Measurements from ENCODE around the gene NKIRAS2.

The NKIRAS2 gene

DNA sequence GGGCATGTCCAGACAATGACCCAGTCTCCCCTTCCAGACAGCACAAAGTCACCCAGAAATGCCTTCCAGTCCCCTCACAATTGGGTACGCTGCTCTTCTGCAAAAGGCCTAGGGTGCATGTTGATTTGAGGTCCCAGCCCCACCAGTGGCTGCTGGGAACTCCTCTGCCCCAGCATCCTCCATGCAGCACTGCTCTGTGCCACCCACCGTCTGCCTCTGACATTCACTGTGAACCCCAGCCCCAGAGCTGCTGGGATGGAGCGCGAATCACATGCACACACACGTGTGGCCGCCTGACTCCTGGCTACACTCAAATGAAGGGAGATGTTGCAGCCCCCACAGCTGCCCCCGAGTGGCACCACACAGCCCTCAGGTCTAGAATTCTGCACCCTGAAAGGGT, 31.8 kb downstream of the NKIRAS2 start:
- H3K27me3 ChIP-seq (ENCODE audit: control insufficient read depth, insufficient read depth, low read length): peaks cover 10% of the 10 kb centered on the region
- peaks cover 2% of the 10 kb centered on the region for H3K4me1 ChIP-seq (ENCODE audit: control insufficient read depth, insufficient read depth, low read length)
- H3K36me3 ChIP-seq (ENCODE audit: control insufficient read depth, insufficient read depth, low read length): no peaks in the 10 kb centered on the region
- H3K9ac ChIP-seq (ENCODE audit: low read depth, low read length): no peak overlapping the region
- H3K4me3 ChIP-seq (ENCODE audit: low read depth, low read length): peak overlapping the region; percentile 72
- H3K9me3 ChIP-seq (ENCODE audit: control insufficient read depth, insufficient read depth, low read length): no peaks in the 10 kb centered on the region

DNA sequence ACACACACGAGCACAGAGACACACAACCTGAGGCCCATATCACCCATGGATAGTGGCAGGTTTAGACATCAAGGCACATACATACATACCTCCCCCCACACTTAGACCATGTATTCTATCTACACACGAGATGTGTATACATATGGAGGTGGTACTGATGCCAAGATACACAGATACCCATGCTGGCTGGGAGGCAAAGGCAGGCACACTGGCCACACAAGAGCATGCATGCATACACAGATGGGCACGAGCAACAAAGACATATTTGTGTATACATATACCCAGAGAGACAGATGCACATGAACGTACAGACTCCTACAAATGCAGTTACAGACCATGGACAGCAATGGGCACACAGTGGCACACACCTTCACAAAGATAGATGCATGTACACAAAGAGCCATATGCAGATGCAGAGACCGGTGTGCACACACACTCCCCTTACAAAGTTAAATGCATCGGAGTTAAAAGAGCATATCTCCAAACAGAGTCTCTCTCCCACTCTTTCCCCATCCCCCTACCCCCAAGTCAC, 32.5 kb downstream of the NKIRAS2 start:
- Histone ChIP-seq H3K9me3 (ENCODE audit: control insufficient read depth, insufficient read depth, low read length) (no peaks in the 10 kb centered on the region), H3K9ac (ENCODE audit: low read depth, low read length) (no peak overlapping the region), H3K4me1 (ENCODE audit: control insufficient read depth, insufficient read depth, low read length) (peaks cover 4% of the 10 kb centered on the region), H3K27me3 (ENCODE audit: control insufficient read depth, insufficient read depth, low read length) (peaks cover 10% of the 10 kb centered on the region), H3K4me3 (ENCODE audit: low read depth, low read length) (no peak overlapping the region), H3K36me3 (ENCODE audit: control insufficient read depth, insufficient read depth, low read length) (no peaks in the 10 kb centered on the region)

DNA sequence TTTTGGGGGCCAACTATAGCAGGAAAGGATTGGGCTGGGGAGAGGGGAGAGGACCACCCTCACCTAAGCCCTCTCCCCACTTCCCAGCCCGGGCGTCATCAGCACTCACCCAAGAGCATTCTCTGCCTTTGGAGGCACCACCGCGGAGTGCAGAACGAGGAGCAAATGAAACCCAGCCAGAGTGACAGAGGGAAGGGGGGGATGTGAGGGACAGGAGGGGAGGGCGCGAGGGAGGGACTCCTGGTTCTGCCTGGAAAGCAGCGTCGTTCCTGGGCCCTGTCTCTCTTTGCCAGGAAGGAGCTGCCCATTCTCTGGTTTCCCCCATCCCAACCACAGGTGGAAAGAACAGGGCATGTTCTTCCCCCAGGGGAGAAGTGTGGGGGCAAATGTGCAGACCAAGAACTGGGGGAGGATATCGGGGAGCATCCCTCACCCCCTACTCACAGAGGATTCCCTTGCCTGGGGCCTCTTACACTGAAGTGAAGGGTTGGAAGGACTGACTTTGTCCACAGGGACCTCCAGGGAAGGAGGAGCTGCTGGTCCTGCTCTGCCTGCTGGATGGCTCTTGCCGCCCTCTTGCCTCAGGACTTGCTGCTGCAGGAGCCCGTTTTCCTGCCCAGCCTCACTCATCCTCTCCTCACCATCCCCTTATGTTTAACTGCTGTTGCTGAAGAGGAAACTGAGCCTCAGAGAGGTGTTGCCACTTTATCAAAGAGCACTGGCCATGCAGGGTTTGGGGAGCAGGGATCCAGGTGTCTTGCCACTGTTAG, 34.0 kb downstream of the NKIRAS2 start:
- no peaks in the 10 kb centered on the region for H3K9me3 ChIP-seq (ENCODE audit: control insufficient read depth, insufficient read depth, low read length)
- no peak overlapping the region for H3K4me3 ChIP-seq (ENCODE audit: low read depth, low read length)
- H3K27me3 ChIP-seq (ENCODE audit: control insufficient read depth, insufficient read depth, low read length): peaks cover 10% of the 10 kb centered on the region
- H3K9ac ChIP-seq (ENCODE audit: low read depth, low read length): no peak overlapping the region
- no peaks in the 10 kb centered on the region for H3K36me3 ChIP-seq (ENCODE audit: control insufficient read depth, insufficient read depth, low read length)
- peaks cover 4% of the 10 kb centered on the region for H3K4me1 ChIP-seq (ENCODE audit: control insufficient read depth, insufficient read depth, low read length)

DNA sequence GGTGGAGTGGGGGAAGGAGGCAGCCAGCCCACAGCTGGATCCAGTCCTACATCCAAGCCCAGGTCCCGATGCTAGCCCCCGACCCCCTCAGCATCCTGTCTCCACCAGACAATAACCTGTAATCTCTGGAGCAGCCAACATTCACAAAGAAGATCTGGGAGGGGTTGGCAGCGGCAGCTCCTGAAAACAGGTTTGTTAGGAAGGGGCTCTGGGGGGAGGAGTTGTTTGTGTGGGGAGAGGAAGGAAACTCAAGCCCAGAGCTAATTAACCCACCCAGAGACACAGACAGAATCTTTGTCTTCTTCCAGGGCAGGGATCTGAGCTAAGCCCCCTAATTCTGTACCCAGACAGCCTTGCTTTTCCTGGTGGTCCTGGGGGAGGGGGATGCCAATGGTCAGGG, 35.1 kb downstream of the NKIRAS2 start:
- Histone ChIP-seq H3K27me3 (ENCODE audit: control insufficient read depth, insufficient read depth, low read length) (peaks cover 7% of the 10 kb centered on the region), H3K9me3 (ENCODE audit: control insufficient read depth, insufficient read depth, low read length) (no peaks in the 10 kb centered on the region)

DNA sequence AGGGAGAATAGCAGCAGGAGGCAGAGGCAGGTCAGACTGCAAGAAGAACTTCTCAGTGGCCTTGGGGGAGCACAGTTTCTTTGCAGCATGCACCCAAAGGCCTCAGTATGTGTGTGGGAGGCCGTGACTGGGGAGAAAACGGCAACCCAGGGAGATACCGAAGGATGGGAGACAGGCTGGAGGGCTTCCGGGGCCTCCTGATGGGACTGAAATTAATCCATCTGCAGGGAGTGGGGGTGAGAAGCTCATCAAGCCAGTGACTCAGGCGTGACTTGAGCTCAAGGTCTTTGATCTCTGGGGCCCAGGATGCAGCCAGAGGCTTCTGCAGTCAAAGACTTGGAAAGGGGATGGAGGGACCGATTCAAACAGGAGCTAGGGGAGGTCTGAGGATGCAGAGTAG, 35.6 kb downstream of the NKIRAS2 start:
- Histone ChIP-seq H3K9me3 (ENCODE audit: control insufficient read depth, insufficient read depth, low read length) (no peaks in the 10 kb centered on the region), H3K27me3 (ENCODE audit: control insufficient read depth, insufficient read depth, low read length) (peaks cover 7% of the 10 kb centered on the region), H3K4me1 (ENCODE audit: control insufficient read depth, insufficient read depth, low read length) (peaks cover 4% of the 10 kb centered on the region), H3K36me3 (ENCODE audit: control insufficient read depth, insufficient read depth, low read length) (no peaks in the 10 kb centered on the region), H3K4me3 (ENCODE audit: low read depth, low read length) (no peak overlapping the region), H3K9ac (ENCODE audit: low read depth, low read length) (no peak overlapping the region)

More for the DNA sequence above, 35.1 kb downstream of the NKIRAS2 start:
- Histone ChIP-seq H3K9ac (ENCODE audit: low read depth, low read length) (no peak overlapping the region), H3K4me1 (ENCODE audit: control insufficient read depth, insufficient read depth, low read length) (peaks cover 4% of the 10 kb centered on the region), H3K4me3 (ENCODE audit: low read depth, low read length) (no peak overlapping the region), H3K36me3 (ENCODE audit: control insufficient read depth, insufficient read depth, low read length) (no peaks in the 10 kb centered on the region)

DNA sequence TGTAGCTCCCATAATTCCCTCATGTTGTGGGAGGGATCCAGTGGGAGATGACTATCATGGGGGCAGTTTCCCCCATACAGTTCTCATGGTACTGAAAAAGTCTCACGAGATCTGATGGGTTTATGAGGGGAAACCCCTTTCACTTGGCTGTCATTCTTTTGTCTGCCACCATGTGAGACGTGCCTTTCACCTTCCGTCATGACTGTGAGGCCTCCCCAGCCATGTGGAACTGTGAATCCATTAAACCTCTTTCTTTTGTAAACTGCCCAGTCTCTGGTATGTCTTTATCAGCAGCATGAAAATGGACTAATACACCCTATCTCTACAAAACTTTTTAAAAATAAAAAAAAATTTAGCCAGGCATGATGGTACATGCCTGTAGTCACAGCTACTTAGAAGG, 36.7 kb downstream of the NKIRAS2 start:
- no peak overlapping the region for H3K9ac ChIP-seq (ENCODE audit: low read depth, low read length)
- peaks cover 7% of the 10 kb centered on the region for H3K27me3 ChIP-seq (ENCODE audit: control insufficient read depth, insufficient read depth, low read length)
- H3K4me3 ChIP-seq (ENCODE audit: low read depth, low read length): no peak overlapping the region
- H3K36me3 ChIP-seq (ENCODE audit: control insufficient read depth, insufficient read depth, low read length): no peaks in the 10 kb centered on the region
- peaks cover 2% of the 10 kb centered on the region for H3K4me1 ChIP-seq (ENCODE audit: control insufficient read depth, insufficient read depth, low read length)
- no peaks in the 10 kb centered on the region for H3K9me3 ChIP-seq (ENCODE audit: control insufficient read depth, insufficient read depth, low read length)

DNA sequence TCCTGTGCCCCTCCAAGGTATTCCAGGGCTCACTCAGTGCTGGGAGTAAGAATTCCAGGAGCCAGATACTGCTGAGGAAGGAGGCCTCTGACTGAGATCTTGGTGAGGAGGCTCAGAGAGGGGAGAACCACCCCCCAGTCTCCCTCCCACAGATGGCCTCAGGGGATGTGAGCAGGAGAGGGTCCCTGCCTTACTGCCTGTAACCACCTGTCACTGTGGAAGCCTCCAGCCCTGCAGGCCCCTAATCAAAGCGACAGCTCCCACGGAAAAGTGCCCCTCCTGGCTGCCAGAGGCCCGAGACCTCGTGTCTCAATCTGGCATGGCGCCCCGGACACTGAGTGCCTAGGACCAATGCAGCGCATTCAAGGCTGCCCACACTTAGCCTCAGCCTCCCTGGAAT, 38.2 kb downstream of the NKIRAS2 start:
- Histone ChIP-seq H3K9ac (ENCODE audit: low read depth, low read length) (no peak overlapping the region), H3K36me3 (ENCODE audit: control insufficient read depth, insufficient read depth, low read length) (no peaks in the 10 kb centered on the region), H3K4me3 (ENCODE audit: low read depth, low read length) (no peak overlapping the region), H3K4me1 (ENCODE audit: control insufficient read depth, insufficient read depth, low read length) (peaks cover 2% of the 10 kb centered on the region), H3K9me3 (ENCODE audit: control insufficient read depth, insufficient read depth, low read length) (no peaks in the 10 kb centered on the region), H3K27me3 (ENCODE audit: control insufficient read depth, insufficient read depth, low read length) (peaks cover 2% of the 10 kb centered on the region)

DNA sequence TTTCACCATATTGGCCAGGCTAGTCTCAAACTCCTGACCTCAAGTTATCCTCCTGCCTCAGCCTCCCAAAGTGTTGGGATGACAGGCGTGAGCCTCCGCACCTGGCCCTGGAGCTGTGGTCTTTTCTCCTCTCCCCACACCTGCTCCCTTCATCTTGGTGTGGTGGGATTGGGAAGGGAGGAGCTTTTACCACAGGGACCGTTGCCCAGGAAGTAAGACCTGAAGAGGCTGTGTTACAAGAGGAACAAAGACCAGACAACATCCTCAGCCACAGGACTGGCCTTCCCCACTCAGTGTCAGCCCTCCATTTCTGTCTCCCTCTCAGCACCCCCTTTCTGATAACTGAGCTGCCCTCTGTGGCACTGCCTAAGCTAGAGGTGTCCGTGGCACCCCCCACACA, 39.9 kb downstream of the NKIRAS2 start:
- Histone ChIP-seq H3K9me3 (ENCODE audit: control insufficient read depth, insufficient read depth, low read length) (no peaks in the 10 kb centered on the region), H3K27me3 (ENCODE audit: control insufficient read depth, insufficient read depth, low read length) (no peaks in the 10 kb centered on the region), H3K4me3 (ENCODE audit: low read depth, low read length) (no peak overlapping the region), H3K36me3 (ENCODE audit: control insufficient read depth, insufficient read depth, low read length) (no peaks in the 10 kb centered on the region), H3K9ac (ENCODE audit: low read depth, low read length) (no peak overlapping the region), H3K4me1 (ENCODE audit: control insufficient read depth, insufficient read depth, low read length) (peaks cover 2% of the 10 kb centered on the region)

DNA sequence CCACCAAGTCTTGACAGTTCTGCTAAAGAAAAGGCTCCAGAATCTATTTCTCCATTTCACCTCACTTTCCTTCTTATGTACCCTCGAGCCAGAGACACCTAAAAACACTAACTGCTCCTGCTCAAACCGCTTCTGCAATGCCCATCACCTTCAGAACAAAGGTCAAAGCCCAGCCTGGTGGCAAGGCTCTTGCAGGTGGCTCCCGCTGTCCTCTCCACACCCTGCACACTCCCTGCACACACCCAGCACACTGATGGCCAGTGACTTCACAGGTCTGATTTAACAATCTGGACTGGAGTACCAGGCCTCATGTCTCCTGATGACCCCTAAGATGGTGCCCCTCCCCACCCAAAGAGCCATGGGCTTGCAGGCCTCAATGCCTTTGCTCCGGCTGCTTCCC, 40.3 kb downstream of the NKIRAS2 start:
- Histone ChIP-seq H3K36me3 (ENCODE audit: control insufficient read depth, insufficient read depth, low read length) (no peaks in the 10 kb centered on the region), H3K4me1 (ENCODE audit: control insufficient read depth, insufficient read depth, low read length) (peaks cover 2% of the 10 kb centered on the region), H3K4me3 (ENCODE audit: low read depth, low read length) (no peak overlapping the region), H3K9ac (ENCODE audit: low read depth, low read length) (no peak overlapping the region), H3K9me3 (ENCODE audit: control insufficient read depth, insufficient read depth, low read length) (no peaks in the 10 kb centered on the region), H3K27me3 (ENCODE audit: control insufficient read depth, insufficient read depth, low read length) (no peaks in the 10 kb centered on the region)

DNA sequence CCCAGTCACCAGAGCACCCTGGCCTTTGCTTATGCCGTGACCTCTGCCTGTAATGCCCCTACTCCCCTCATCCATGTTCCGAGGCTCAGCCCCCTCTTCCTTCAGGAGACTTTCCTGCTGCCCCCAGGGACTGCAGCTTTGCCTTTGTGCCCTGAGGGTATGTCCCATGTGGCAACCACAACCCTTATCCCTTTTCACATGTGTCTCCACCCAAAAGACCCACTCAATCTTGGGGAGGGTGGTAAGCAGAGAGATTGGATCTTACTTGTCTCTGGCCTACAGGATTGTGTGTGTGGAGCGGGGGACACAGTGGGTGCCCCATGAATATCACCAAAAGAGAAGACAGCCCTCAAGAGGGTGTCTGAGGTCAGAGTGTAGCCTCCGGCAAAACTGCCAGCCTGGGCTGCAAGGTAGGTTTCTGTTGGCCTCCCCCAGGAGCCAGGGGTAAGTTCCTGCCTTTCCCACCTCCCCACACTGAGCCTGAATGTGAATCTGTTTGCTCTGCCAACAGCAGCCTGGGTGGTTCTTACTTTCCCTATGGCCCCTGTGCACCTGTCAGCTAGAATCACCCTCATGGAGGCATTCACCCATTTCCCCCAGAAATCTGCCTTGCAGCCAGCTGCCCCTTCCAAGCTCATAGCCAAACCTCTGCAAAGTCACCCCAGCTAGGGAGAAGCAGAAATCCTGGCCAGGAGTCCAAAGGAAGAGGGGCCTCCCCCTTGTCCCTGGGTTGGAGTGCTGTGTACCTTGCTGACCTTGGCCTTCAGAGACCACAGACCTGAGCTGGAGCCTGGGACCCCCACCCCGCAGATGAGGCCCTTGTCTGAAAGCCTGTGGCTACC, 42.0 kb downstream of the NKIRAS2 start:
- no peaks in the 10 kb centered on the region for H3K27me3 ChIP-seq (ENCODE audit: control insufficient read depth, insufficient read depth, low read length)
- H3K36me3 ChIP-seq (ENCODE audit: control insufficient read depth, insufficient read depth, low read length): no peaks in the 10 kb centered on the region
- peaks cover 1% of the 10 kb centered on the region for H3K4me1 ChIP-seq (ENCODE audit: control insufficient read depth, insufficient read depth, low read length)
- H3K9ac ChIP-seq (ENCODE audit: low read depth, low read length): no peak overlapping the region
- H3K9me3 ChIP-seq (ENCODE audit: control insufficient read depth, insufficient read depth, low read length): no peaks in the 10 kb centered on the region
- no peak overlapping the region for H3K4me3 ChIP-seq (ENCODE audit: low read depth, low read length)

DNA sequence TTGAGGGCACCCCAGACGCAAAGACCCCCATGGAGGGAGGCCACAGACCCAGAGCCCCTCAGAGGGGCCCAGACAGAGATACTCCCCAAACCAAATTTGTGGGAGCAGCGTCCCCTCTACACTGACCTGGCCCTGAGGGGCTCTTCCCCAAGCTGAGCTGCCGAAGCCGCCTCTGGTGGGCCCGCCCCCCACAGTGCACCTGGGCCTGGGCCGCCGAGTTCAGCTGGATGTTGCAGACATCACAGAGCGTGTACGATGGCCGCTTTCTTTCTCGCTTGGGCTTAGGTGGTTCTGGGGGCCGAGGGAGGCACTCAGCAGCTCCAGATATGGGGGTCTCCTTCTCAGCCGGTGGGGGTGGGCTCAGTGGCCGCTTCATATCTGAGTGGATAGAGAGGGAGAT, 42.8 kb downstream of the NKIRAS2 start:
- Histone ChIP-seq H3K27me3 (ENCODE audit: control insufficient read depth, insufficient read depth, low read length) (no peaks in the 10 kb centered on the region), H3K4me1 (ENCODE audit: control insufficient read depth, insufficient read depth, low read length) (no peaks in the 10 kb centered on the region), H3K4me3 (ENCODE audit: low read depth, low read length) (no peak overlapping the region), H3K9ac (ENCODE audit: low read depth, low read length) (no peak overlapping the region), H3K9me3 (ENCODE audit: control insufficient read depth, insufficient read depth, low read length) (no peaks in the 10 kb centered on the region), H3K36me3 (ENCODE audit: control insufficient read depth, insufficient read depth, low read length) (no peaks in the 10 kb centered on the region)

DNA sequence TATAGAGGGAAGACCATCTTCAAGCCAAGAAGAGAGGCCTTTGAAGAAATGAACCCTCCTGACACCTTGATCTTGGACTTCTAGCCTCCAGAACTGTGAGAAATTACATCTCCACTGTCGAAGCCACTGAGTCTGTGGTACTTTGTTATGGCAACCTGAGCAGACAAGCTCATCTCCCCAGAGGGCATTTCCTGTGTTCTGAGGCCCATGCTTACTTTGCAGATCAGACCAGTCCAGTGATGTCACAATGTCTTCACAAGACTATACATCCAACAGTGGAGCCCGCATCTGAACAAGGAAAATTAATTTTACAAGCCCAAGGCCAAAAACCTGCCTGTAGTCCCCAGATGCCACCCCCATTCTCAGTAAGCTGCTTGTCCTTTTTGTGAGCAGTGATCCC, 45.3 kb downstream of the NKIRAS2 start:
- Histone ChIP-seq H3K4me1 (ENCODE audit: control insufficient read depth, insufficient read depth, low read length) (no peaks in the 10 kb centered on the region), H3K36me3 (ENCODE audit: control insufficient read depth, insufficient read depth, low read length) (no peaks in the 10 kb centered on the region), H3K27me3 (ENCODE audit: control insufficient read depth, insufficient read depth, low read length) (no peaks in the 10 kb centered on the region), H3K9ac (ENCODE audit: low read depth, low read length) (no peak overlapping the region), H3K9me3 (ENCODE audit: control insufficient read depth, insufficient read depth, low read length) (no peaks in the 10 kb centered on the region), H3K4me3 (ENCODE audit: low read depth, low read length) (no peak overlapping the region)
